HS-5 (cell line): ENCODE results near the gene KRTAP2-4.
"Not testable (repeated sequence)": the region's sequence is repeated elsewhere in the genome, so short reads cannot be mapped to it uniquely, and the experiment has no call there.

Experiments
- DNase-seq: peaks from one replicate; pipeline ENCODE4 v3.0.0-alpha.2; 2012; ENCODE audit warnings: low read depth

KRTAP2-4 gene

DNA sequence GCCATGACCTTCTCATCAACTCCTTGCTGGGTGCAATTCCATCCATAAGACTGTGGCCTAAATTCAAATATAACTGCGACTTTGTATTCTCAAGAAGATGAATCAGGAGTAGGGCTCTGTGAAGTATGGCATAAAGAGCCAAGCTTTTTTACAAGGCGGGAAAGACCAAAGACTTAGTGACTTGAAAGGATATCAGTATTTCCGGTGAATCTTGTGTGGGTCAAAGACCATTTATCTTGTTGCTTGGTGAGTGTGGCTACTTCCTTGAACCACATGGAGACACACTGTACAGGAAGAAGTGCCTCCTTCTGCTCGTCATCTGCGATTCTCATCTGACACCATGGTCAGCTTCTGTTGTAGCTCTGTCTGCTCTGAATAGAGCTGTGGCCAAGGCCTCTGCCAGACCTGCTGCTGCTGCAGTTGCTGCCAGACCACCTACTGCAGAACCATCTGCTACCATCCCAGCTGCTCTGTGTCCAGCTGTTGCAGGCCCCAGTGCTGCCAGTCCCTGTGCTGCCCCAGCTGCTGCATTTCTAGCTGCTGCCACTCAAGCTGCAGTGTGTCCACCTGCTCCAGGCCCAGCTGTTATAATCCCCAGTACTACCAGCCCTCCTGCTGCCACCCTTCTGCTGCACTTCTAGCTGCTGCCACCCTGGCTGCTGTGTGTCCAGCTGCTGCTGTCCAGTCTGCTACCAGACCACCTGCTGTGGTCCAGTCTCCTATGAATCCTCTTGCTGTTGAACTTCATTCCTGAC lies 6.1 kb upstream of the KRTAP2-4 start:
- no peak for DNase-seq

DNA sequence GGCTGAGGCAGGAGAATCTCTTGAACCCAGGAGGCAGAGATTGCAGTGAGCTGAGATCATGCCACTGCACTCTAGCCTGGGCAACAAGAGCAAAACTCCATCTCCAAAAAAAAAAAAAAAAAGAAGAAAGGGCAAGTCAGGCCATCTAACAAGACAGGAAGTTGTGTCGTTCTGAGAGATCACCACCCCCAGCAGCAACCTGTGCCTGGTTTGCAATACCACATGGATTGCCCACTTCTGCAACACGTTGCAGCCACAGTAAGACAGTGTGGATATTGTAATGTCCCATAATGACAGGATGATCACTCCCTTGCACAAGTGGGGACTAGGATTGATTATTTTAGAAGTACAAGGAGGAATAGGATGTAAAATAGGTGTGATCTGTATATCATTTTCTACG lies 3.4 kb upstream of the KRTAP2-4 start:
- no peak for DNase-seq

DNA sequence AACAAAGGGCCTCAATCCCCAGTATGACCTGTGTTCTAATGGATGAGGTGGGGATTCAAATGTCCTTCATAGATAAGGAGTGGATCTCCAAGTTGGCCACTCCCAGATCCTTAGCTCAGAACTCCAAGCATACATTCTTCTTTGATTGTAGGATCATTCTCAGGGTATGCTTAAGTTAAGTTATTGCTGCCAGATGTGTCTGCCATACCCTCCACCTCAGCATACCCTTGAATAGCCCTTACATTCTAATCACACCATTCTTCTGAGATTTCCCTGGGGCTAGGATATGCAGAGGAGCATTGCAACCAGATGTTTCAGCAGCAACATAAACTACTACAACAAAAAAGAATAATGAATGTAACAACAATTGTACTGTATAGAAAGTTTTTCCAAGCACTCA lies 1.6 kb upstream of the KRTAP2-4 start:
- no peak for DNase-seq

DNA sequence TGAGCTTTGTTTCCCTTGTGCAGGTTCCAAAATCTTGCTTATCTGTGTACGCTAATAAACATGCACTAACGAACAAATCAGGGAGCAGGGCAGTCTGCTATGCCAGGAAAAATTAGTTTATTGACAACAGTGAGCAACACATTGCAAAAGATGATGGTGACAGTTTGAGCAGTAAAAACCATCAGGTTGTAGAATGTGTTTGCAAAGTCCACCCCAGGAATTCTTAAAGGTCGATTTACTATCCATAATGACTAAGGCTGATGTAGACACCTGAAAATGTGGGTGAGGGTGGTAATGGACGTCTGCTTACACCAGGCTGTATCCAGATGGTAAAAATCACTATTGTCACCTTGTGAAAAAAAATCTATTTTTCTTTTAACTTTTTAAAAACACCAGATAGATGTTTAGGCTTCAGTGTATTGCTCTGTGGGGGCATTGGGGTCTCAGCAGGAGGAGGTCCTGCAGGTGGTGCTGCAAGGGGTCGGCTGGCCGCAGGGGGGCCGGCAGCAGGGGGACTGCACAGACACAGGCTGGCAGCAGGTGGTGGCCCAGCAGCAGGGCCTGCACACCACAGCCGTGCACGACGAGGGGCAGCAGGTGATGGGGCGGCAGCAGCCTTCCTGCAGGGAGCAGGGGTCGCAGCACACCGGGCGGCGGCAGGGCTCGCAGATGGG lies 526 bp downstream of the KRTAP2-4 start:
- DNase-seq = not testable (repeated sequence)

DNA sequence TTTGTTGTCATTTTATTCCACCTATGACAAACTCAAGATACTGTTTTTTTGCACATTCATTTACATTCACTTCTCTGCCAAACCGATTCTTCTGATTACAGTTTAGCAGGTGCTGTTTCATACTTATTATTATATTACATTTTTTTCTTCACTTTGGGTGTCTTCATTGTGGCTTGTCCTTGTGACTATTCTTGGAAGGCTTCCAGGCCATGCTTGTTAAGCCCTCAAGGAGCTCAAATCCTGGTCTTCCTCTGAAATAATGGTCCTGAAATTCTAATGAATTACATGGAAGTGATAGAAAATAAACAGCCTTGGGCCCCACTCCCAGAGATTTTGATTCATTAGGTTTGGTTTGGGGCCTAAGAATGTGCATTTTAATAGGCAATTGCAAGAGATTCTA lies 1.4 kb downstream of the KRTAP2-4 start:
- no peak for DNase-seq

DNA sequence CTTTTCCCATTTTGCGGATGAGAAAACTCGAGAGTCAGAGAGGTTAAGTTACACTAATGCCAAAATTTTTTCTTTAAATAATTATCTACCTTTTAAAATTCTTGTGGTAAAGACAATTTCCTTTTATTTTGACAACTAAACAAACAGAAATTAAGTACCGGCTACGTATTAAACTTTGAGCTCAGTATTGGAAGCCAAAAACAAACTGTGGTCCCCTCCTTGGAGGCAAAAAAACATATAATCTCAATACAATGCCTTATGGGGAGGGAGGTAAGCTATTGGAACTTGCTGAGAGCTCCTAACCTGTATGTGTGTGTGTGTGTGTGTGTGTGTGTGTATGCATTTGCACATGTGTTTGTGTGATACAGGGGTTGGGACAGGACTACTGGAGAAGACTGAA lies 2.2 kb downstream of the KRTAP2-4 start:
- DNase-seq = no peak

DNA sequence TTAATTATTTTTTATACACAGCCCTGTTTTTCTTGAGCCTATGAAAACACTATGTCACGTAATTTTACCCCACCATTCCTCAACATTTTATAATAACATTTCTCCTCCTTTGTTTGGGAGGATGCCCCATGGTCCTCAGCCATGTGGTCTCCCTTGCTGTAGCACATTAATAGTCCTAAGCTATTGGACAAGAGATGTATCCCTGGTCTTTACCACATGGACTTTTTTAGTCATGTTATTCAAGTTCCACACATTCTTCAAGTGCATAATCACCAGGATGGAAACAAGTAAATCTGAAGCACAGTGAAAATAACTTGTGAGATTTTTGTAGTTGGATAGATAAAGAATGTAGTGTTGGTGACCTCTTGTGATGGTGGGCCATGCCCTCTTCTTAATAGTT lies 3.7 kb downstream of the KRTAP2-4 start:
- DNase-seq = peak; percentile 90

DNA sequence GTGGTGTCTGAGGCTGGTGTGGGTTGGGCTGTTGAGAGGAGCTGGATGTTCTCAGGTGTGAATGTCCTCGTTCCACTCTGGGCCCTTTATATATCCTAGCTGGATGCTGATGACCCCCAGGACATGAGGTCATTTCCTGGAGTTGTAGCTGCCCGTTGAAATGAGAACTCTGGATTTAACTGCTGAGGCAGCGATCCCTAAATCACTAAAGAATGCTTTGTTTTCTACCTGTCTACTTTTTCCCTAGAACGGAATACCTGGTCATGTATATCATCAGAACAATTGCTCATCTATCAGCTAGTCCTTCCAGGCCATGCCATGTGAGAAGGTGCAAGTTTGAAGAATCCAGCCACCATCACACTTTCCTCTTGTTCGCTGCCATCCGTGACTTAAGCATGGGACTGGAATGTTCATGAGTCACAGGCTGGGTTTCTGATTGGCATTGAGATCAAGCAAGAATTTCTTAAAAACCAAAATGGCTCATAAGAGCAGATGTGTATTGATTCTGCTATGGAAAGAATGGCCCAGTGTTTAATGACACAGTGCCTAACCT lies 5.6 kb downstream of the KRTAP2-4 start, which contains the start of gene KRTAP2-3:
Gene KRTAP2-3, minus strand, starts transcription at position 63 of the 553 bp plus-strand sequence. CDS start 64 bp downstream, outside the sequence.
- peak; percentile 94 for DNase-seq

DNA sequence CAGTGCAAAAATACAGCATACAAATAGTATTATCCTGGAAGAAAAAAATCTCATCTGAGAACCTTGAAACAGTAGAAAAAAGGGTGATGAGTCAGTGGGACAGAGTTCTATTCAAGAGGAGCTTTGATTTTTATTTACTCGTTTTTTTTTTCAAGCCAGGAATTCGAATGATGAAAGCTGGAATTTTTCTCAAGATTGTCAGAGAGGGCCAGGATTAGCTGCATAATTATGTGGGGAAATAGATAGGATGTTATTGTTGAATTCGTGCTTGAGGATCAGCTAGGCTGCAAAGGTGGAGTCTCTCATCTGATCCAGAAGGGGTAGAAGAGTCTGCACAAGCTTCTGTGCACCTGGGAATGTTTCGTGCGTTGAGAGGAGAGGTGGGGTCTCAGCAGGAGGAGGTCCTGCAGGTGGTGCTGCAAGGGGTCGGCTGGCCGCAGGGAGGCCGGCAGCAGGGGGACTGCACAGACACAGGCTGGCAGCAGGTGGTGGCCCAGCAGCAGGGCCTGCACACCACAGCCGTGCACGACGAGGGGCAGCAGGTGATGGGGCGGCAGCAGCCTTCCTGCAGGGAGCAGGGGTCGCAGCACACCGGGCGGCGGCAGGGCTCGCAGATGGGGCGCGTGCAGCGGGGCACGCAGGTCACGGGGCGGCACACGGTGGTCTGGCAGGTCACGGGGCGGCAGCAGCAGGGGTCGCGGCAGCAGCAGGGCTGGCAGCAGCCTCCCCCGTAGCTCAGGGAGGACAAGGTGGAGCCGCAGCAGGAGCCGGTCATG lies 6.2 kb downstream of the KRTAP2-4 start:
- DNase-seq = peak; percentile 86

DNA sequence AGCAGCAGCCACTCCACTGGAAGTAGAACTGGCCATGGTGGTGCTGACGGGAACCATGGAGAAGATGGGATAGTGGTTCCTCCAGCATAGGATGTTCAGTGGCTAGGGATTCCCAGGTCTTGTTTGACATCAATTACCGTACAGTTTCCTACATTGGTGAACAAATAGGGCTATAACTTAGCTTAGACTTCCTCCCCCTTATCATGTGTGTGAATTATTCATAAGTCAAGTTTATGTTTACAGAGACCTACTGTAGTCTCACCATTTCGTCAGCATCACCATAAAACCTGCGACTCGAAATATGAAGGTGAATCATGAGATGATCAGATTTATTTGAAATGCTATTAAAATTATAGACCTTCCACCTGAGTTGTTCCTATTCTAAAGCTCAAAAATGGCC lies 6.9 kb downstream of the KRTAP2-4 start:
- DNase-seq = no peak

DNA sequence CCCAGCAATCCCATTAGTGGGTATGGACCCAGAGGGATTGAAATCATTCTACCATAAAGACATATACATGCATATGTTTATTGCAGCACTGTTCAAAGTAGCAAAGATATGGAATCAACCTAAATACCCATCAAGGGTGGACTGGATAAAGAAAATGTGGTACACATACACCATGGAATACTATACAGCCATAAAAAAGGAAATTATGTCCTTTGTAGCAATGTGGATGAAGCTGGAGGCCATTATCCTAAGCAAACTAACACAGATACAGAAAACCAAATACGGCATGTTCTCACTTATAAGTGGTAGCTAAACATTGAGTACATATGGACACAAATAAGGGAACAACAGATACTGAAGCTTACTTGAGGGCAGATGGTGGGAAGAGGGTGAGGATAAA lies 8.1 kb downstream of the KRTAP2-4 start:
- DNase-seq = no peak

DNA sequence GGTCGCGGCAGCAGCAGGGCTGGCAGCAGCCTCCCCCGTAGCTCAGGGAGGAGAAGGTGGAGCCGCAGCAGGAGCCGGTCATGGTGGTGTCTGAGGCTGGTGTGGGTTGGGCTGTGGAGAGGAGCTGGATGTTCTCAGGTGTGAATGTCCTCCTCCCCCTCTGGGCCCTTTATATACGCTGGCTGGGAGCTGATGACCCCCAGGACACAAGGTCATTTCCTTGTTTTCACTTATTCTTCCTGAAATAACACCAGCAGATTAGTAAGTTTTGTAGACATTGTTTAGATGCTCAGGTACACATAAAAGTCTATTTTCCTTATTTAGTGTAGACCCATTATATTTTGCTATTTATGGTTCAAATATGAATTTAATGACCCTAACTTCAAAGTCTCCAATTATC lies 10.5 kb downstream of the KRTAP2-4 start, which contains the start of gene KRTAP2-2:
Gene KRTAP2-2, minus strand, starts transcription at position 101 of the 400 bp plus-strand sequence. Its CDS starts 19 bp downstream, at position 82.
- DNase-seq = not testable (repeated sequence)

DNA sequence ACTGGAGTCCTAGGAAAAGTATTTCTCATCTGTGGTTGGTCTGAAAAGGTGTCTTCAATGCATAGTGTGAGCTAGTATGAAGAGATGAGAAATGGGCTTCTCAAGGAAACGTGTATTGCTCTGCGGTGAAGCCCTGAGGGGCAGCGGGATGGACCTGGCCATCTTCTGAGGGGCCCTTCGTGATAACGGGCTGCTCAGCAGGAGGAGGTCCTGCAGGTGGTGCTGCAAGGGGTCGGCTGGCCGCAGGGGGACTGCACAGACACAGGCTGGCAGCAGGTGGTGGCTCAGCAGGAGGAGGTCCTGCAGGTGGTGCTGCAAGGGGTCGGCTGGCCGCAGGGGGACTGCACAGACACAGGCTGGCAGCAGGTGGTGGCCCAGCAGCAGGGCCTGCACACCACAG lies 11.1 kb downstream of the KRTAP2-4 start:
- DNase-seq = not testable (repeated sequence)

DNA sequence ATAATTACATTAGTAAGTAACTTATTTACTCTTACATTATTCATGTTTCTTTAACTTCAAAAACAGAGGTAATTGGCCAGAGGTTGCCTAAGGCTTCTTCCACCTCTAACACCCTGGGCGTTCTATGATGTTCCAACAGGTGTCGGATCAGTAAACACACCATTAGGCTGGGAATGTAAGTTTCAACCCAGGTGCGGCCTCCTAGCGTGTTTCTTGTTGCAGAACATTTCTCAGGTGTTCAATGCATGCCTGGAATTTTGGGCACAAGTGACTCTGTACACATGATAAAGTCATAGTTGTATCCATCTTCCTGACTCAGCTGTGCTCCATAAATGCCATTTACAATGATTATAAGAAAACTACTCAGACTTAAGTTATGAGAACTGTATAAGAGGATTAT lies 11.7 kb downstream of the KRTAP2-4 start:
- no peak for DNase-seq

DNA sequence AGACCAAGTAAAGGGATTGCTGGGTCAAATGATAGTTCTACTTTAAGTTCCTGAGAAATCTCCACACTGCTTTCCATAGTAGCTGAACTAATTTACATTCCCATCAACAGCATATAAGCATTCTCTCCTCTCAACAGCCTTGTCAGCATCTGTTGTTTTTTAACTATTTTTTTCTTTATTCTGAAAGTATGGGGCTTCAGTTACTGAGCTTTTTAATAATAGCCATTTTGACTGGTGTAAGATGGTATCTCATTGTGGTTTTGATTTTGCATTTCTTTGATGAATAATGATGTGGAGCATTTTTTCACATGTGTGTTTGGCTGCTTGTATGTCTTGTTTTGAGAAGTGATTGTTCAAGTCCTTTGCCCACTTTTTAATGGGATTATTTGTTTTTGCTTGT lies 13.1 kb downstream of the KRTAP2-4 start:
- DNase-seq = no peak

DNA sequence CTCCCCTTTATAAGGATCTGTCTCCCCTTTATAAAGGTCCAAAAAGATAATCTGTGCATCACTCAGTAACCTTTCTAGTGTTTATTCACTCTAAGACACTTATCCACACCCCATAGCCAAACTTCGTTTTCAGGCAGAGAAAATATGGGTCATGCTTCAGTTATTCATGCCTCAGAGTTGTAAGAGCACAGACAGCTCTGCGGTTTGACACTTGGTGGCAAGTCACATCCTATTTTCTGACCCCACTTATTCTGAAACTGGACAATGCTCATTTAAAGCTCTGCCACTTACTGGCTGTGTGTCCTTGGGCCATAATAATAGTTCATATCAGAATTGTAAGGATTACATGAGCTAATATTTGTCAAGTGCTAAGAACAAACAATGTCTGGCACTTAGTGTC lies 16.6 kb downstream of the KRTAP2-4 start:
- peak; percentile 71 for DNase-seq

DNA sequence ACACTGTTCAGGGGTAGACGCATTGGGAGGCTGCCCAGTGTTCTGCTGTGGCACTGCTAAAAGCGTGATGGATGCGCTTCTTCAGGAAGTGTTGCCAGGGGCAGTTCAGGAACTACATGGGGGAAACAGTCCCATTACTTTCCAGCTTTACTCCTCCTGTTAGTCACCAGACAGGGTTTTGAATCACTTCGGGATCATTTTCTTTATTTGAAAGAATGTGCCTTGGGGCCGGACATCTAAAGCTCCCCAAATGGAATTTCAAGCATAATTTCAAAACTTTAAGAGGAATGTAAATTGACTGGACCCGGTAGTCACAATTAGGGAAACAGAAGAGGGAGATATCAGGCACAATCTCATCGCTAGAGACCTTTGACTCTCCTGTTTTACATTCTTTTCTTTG lies 17.2 kb downstream of the KRTAP2-4 start:
- DNase-seq = peak; percentile 61

DNA sequence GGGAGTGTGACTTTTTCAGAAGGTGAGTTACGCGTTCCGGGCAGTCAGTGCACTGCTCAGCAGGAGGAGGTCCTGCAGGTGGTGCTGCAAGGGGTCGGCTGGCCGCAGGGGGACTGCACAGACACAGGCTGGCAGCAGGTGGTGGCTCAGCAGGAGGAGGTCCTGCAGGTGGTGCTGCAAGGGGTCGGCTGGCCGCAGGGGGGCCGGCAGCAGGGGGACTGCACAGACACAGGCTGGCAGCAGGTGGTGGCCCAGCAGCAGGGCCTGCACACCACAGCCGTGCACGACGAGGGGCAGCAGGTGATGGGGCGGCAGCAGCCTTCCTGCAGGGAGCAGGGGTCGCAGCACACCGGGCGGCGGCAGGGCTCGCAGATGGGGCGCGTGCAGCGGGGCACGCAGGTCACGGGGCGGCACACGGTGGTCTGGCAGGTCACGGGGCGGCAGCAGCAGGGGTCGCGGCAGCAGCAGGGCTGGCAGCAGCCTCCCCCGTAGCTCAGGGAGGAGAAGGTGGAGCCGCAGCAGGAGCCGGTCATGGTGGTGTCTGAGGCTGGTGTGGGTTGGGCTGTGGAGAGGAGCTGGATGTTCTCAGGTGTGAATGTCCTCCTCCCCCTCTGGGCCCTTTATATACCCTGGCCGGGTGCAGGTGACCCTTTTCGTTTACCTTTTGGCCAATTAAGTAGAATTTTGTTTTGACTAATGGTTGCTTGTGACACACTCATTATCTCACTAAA lies 18.8 kb downstream of the KRTAP2-4 start, which contains the start of gene KRTAP2-1:
Gene KRTAP2-1, minus strand, starts transcription at position 582 of the 731 bp plus-strand sequence. Its CDS starts 49 bp downstream, at position 533.
- DNase-seq = not testable (repeated sequence)

DNA sequence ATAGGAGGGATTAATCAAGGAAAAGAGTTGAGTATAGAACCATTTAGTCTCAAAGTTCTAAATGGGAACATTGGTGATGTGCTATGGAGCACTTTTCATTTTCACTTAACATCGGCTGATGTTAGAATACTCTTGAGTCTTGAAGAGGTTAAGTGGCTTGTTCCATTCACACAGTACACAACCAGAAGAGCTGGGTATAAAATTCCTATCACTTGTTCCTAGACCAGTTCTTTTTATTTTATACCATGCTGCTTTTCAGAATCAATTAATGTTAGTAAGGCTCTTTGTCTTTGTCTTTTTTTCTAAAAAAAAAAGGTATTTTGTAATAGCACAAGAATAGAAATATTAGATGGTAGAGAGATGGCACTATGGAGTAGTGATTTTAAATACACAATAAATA lies 22.7 kb downstream of the KRTAP2-4 start:
- DNase-seq = no peak

DNA sequence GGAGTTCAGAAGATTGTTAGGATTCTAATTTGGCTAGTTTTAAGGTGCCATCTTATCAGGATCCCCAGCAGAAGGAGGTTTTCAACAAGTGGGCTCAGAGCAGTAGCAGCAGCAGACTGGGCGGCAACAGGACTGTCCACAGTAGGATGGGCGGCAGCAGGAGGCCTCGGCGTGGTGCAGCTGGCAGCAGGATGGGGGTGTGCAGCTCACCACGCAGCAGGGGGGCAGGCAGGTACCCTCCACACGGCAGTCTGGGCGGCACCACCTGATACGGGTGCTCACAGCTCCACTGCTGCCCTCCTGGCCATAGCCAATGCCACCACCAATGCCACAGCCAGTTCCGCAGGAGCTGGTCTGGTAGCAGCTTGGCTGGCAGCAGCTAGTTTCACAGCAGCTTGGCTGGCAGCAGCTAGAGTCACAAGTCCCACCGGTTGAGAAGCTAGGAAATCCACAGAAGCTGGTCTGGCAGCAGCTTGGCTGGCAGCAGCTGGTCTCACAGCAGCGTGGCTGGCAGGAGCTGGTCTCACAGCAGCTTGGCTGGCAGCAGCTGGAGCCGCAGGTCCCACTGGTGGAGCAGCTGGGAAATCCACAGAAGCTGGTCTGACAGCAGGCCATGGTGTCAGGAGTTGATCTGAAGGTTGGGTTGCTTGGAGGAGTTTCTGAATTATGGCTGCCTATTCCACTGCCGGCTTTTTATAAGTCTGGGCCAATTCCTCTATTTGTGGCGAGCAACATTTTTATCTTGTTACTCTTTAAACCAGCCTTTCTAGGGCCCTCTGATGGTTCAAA lies 24.7 kb downstream of the KRTAP2-4 start, which contains the start of gene KRTAP1-1:
Gene KRTAP1-1, minus strand, starts transcription at position 668 of the 789 bp plus-strand sequence. Its CDS starts 53 bp downstream, at position 615.
- DNase-seq = not testable (repeated sequence)
